AG09309 (cell line): ENCODE measurements around the gene SURF4.

Experiments used
- DNase-seq: peaks from one replicate; pipeline ENCODE4 v3.0.0-alpha.2; 2010; ENCODE audit warnings: low read depth
- H3K4me3 ChIP-seq: 2 replicates; pipeline ENCODE4 v1.5.1; 2011; ENCODE audit warnings: mild to moderate bottlenecking, low read depth, low read length, moderate library complexity; ENCODE audit not compliant: control insufficient read depth
- CTCF ChIP-seq: IDR thresholded peaks from 2 replicates; pipeline ENCODE4 v1.5.1; 2011; ENCODE audit warnings: mild to moderate bottlenecking, low read depth, low read length, inconsistent platforms; ENCODE audit not compliant: insufficient read depth, control insufficient read depth; ENCODE audit errors: missing control alignments

SURF4 gene

GRCh38 chr9:133375116-133375723 lies 640 bp downstream of the SURF4 start:
- peak overlapping the region; percentile 64 for H3K4me3 ChIP-seq
- no peak for TF ChIP-seq CTCF
- DNase-seq: no peak

GRCh38 chr9:133374612-133375115 lies 1.2 kb downstream of the SURF4 start:
- TF ChIP-seq CTCF: no peak
- peak overlapping the region; percentile 64 for H3K4me3 ChIP-seq
- DNase-seq: peak; percentile 28

- TF ChIP-seq CTCF: no peak
- DNase-seq: no peak
- no peak overlapping the region for H3K4me3 ChIP-seq
Observed at GRCh38 chr9:133372144-133372543, 3.7 kb downstream of the SURF4 start.

- DNase-seq: no peak
- H3K4me3 ChIP-seq: no peak overlapping the region
- TF ChIP-seq CTCF: no peak
Observed at GRCh38 chr9:133371261-133371711, 4.6 kb downstream of the SURF4 start.

- no peak for DNase-seq
- H3K4me3 ChIP-seq: no peak overlapping the region
- TF ChIP-seq CTCF: no peak
Observed at GRCh38 chr9:133370685-133371084, 5.2 kb downstream of the SURF4 start.

- DNase-seq: no peak
- TF ChIP-seq CTCF: no peak
- H3K4me3 ChIP-seq: no peak overlapping the region
Observed at GRCh38 chr9:133369933-133370332, 5.9 kb downstream of the SURF4 start.
